HepG2 (cell line): ENCODE measurements around the gene PRDM12. TPM values are rescaled to one million over a fixed set of nuclear protein-coding genes. Genes with fewer than 3 reads are reported as not detected.

ENCODE experiments used
- FOXO4 ChIP-seq: sonication (generic); formaldehyde crosslinking; conservative IDR thresholded peaks from 2 replicates; pipeline ENCODE4 v1.8.1; 2023; ENCODE audit warnings: missing genetic modification reagents
- NFAT5 ChIP-seq: sonication (generic); formaldehyde crosslinking; IDR thresholded peaks from 2 replicates; pipeline ENCODE4 v1.4.0; 2020; ENCODE audit warnings: missing genetic modification reagents
- PITX1 ChIP-seq: sonication (generic); formaldehyde crosslinking; IDR thresholded peaks from 2 replicates; pipeline ENCODE4 v1.5.1; 2020; ENCODE audit warnings: mild to moderate bottlenecking, missing genetic modification reagents
- SAFB2 ChIP-seq: sonication (generic); formaldehyde crosslinking; IDR thresholded peaks from 2 replicates; pipeline ENCODE4 v1.5.1; 2020; ENCODE audit warnings: missing genetic modification reagents, low read depth, mild to moderate bottlenecking, borderline replicate concordance
- ZBTB46 ChIP-seq: sonication (generic); formaldehyde crosslinking; IDR thresholded peaks from 2 replicates; pipeline ENCODE4 v1.4.0; 2020; ENCODE audit warnings: mild to moderate bottlenecking, missing genetic modification reagents, borderline replicate concordance
- ZNF552 ChIP-seq: sonication (generic); formaldehyde crosslinking; IDR thresholded peaks from 2 replicates; pipeline ENCODE4 v1.9.0; 2022; ENCODE audit warnings: missing genetic modification reagents, mild to moderate bottlenecking, borderline replicate concordance
- ZNF567 ChIP-seq: sonication (generic); formaldehyde crosslinking; IDR thresholded peaks from 2 replicates; pipeline ENCODE4 v1.8.1; 2023; ENCODE audit warnings: mild to moderate bottlenecking, missing genetic modification reagents, borderline replicate concordance
- ZNF790 ChIP-seq: sonication (generic); formaldehyde crosslinking; IDR thresholded peaks from 2 replicates; pipeline ENCODE4 v1.8.0; 2022; ENCODE audit warnings: missing genetic modification reagents, mild to moderate bottlenecking, borderline replicate concordance
- ZNF878 ChIP-seq: sonication (generic); formaldehyde crosslinking; IDR thresholded peaks from 2 replicates; pipeline ENCODE4 v1.8.1; 2023; ENCODE audit warnings: mild to moderate bottlenecking, missing genetic modification reagents, moderate library complexity
- ZSCAN12 ChIP-seq: sonication (generic); formaldehyde crosslinking; IDR thresholded peaks from 2 replicates; pipeline ENCODE4 v1.9.0; 2021; ENCODE audit warnings: mild to moderate bottlenecking, missing genetic modification reagents
- ZSCAN9 ChIP-seq: IDR thresholded peaks from 2 replicates; pipeline ENCODE4 v1.6.1; 2016; ENCODE audit warnings: borderline replicate concordance
- polyA plus RNA-seq, 8 experiments: library from polyadenylated mRNA; depleted of rRNA in 3 of 8; stranded (reverse) in 7 of 8; unstranded in 1 of 8; fragments of >200 nt; fragmentation: Illumina TruSeq in 4 of 8; extraction: Trizol in 4 of 8; gene quantifications; 2 replicates each; pipeline versions ENCODE4 v1.2.1 to v1.2.3, GENCODE V29; 2011 to 2016; ENCODE audit warnings: low read depth in 4 of 8, missing spikeins in 1 of 8, mixed read lengths in 1 of 8; ENCODE audit not compliant: insufficient read depth in 1 of 8
- total RNA-seq, 5 experiments: library from RNA; depleted of rRNA; stranded (reverse); fragments of >200 nt; fragmentation: Illumina TruSeq; extraction: Trizol; gene quantifications; 2 replicates each; pipeline ENCODE4 v1.2.3, GENCODE V29; 2016; ENCODE audit warnings: low read depth in 1 of 5
- TF ChIP-seq, protein P1 (sequence below): IDR thresholded peaks from 2 replicates; pipeline ENCODE4 v1.6.1; 2016; ENCODE audit warnings: low read depth
- TF ChIP-seq, protein P2 (sequence below): sonication (generic); formaldehyde crosslinking; IDR thresholded peaks from 2 replicates; pipeline ENCODE4 v1.5.0; 2020; ENCODE audit warnings: mild to moderate bottlenecking, missing genetic modification reagents
- TF ChIP-seq, protein P3 (sequence below): sonication (generic); formaldehyde crosslinking; IDR thresholded peaks from 2 replicates; pipeline ENCODE4 v1.4.0; 2020; ENCODE audit warnings: mild to moderate bottlenecking, missing genetic modification reagents

The PRDM12 gene
- total and polyA plus RNA-seq, 2 of the 13 experiments (the other 11 are each of a cell fraction or from before 2014, with no cell fraction given) = 0.04 to 0.07 TPM

DNA sequence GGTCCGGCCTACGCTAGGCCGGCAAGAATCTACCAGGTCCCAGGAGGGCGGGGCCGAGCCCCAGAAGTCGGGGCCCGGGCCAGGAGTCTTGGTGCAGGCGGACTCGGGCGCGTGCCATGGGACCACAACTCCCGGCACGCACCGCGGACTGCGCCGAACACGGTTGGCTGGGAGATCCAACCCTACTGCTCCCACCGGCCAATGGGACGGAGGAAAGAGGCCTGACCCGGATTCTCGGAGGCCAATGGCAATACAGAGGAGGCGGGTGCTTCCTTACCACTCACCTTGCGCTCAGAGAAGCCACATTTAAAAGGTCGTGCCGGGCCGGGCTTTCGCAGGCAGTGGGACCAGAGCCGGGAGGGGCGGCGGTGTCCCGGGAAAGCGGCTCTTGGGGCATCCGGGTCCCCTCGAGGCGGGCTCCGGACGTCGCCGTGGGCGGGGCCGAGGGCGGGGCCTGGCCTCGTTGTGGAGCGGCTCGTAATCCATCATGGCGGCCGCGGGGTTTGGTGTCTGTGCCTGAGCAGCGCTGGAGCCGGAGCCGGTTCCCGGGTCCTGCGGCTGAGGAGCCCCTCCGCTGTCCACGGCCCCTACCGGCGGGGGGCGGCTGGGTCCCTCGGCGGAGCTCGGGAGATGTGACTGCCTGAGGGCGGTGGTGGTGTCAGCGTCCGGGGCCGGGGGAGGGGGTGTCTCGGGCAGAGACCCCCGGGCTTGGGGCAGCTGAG lies 48.3 kb downstream of the PRDM12 start (continued):
- TF ChIP-seq, protein P1, sequence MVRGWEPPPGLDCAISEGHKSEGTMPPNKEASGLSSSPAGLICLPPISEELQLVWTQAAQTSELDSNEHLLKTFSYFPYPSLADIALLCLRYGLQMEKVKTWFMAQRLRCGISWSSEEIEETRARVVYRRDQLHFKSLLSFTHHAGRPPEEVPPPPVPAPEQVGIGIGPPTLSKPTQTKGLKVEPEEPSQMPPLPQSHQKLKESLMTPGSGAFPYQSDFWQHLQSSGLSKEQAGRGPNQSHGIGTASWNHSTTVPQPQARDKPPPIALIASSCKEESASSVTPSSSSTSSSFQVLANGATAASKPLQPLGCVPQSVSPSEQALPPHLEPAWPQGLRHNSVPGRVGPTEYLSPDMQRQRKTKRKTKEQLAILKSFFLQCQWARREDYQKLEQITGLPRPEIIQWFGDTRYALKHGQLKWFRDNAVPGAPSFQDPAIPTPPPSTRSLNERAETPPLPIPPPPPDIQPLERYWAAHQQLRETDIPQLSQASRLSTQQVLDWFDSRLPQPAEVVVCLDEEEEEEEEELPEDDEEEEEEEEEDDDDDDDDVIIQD = no peak
- TF ChIP-seq ZBTB46 (no peak), ZSCAN12 (no peak; the same call in 1 of the 2 replicates), SAFB2 (CRISPR knock-in tag) (no peak), ZSCAN9 (CRISPR knock-in tag) (0 out of 2 replicates have a peak, but pooled peaks have one; percentile 17), PITX1 (no peak; the same call in 1 of the 2 replicates), ZNF790 (no peak), ZNF878 (CRISPR knock-in tag) (no peak), NFAT5 (CRISPR knock-in tag) (no peak), ZNF552 (CRISPR knock-in tag) (no peak), FOXO4 (CRISPR knock-in tag) (no peak), ZNF567 (no peak)
- TF ChIP-seq, protein P2, sequence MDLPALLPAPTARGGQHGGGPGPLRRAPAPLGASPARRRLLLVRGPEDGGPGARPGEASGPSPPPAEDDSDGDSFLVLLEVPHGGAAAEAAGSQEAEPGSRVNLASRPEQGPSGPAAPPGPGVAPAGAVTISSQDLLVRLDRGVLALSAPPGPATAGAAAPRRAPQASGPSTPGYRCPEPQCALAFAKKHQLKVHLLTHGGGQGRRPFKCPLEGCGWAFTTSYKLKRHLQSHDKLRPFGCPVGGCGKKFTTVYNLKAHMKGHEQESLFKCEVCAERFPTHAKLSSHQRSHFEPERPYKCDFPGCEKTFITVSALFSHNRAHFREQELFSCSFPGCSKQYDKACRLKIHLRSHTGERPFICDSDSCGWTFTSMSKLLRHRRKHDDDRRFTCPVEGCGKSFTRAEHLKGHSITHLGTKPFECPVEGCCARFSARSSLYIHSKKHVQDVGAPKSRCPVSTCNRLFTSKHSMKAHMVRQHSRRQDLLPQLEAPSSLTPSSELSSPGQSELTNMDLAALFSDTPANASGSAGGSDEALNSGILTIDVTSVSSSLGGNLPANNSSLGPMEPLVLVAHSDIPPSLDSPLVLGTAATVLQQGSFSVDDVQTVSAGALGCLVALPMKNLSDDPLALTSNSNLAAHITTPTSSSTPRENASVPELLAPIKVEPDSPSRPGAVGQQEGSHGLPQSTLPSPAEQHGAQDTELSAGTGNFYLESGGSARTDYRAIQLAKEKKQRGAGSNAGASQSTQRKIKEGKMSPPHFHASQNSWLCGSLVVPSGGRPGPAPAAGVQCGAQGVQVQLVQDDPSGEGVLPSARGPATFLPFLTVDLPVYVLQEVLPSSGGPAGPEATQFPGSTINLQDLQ = no peak
- TF ChIP-seq, protein P3, sequence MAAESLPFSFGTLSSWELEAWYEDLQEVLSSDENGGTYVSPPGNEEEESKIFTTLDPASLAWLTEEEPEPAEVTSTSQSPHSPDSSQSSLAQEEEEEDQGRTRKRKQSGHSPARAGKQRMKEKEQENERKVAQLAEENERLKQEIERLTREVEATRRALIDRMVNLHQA (CRISPR knock-in tag) = no peak
